CD4-positive, alpha-beta T cell treated with Interleukin-15 for 4 hours (primary cell): Measurements from ENCODE around the gene HEMGN.
A peak's percentile ranks its signal among the peaks of the same experiment; 100 is the strongest.
"Not testable (repeated sequence)": the region's sequence is repeated elsewhere in the genome, so short reads cannot be mapped to it uniquely, and the experiment has no call there.

Source experiments
- DNase-seq: peaks from one replicate; pipeline ENCODE4 v3.0.0-alpha.2; 2020; ENCODE audit warnings: low spot score

The HEMGN gene

DNA sequence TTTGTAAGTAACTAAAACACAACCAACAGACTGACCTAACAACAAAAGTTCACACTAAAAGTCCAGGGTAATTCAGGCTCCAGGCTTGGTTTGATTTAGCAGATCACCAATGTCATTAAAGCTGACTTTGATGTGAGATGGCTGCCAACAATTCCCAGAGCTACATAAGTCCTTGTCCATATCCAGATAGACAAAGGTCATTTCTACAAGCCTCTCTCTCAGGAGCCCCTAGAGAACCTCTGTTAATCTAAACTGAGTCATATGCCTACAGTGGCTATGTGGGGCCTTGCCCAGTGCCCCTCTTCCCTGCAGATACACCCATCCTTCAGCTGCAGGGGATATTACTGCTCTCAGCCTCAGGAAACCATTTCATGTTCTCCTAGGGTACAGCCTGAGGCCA is 26.9 kb upstream of the HEMGN start:
- no peak for DNase-seq

DNA sequence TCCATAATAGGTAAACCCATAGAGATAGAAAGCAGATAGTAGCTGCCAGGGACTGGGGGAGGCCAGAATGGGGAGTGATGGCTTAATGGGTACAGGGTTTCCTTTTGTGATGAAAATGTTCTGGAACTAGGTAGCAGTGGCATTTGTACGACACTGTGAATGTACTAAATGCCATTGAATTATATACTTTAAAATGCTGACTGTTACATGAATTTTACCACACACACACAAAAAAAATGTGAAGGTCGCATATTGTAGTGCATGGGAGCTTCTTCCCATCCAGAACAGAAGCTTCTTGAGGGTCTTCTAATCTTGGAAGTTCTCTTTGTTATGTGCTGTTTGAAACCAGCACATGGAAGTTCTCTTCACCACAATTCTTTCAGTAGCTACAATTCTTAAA is 25.3 kb upstream of the HEMGN start:
- DNase-seq, result no peak

DNA sequence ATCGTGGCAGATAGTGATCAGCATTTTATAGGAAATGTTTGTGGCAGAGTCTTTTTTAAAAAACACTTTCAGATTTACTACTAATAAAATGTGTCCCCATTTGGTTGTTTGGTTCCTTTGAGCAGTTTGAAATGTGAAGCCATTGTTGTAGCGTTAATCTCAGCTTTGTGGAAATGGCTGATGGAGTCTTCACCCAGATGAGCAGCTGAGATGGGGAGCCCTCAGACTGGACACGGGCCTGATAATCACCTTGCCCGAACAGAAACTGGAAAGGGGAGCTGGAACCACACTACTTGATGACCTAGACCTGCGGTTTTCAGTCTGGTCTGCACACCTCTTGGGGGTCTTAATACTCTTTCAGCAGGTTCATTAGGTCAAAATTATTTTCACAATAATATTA is 24.6 kb upstream of the HEMGN start:
- no peak for DNase-seq

DNA sequence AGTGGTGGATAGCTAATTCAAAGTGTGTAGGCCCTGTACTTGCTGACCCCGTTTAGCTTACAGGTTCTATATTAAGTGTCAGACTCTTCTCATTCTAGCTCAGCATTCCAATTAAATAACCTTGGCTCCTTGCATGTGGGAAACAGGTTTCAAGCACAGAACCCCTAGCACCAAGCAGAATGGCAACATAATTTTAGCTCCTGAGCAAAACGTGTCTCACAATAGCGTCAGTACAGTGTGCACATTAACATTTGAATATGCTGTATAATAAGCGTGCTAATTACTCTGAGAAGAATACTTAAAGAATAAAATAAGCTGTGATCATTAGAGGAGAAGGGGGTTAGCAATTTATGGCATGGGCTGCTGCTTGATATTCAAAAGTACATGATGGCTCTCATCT is 24.2 kb upstream of the HEMGN start:
- DNase-seq, result no peak

GRCh38 chr9:97961361-97961760 is 23.4 kb upstream of the HEMGN start:
- no peak for DNase-seq

DNA sequence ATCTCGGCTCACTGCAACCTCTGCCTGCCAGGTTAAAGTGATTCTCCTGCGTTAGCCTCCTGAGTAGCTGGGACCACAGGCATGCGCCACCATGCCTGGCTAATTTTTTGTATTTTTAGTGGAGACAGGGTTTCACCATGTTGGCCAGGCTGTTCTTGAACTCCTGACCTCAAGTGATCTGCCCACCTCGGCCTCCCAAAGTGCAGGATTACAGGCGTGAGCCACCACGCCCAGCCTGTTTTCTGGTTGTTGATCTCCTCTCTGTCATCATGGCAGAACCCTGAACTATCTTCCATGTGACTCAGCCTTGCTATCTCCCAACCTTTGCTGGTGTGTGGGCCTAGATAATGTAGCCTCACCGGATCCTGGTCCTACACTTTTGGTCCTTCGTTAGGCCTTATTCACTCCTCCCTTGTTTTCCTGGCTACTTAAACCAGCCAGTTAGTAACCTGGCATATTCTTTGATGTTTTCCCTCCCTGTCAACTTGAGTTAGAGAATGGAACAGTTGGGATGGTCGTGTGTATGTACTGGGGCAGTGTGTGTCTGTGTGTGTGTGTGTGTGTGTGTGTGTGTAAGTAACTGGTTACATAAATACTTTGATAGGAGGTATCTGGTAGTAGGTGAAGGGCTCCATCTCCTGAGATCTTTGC is 22.8 kb upstream of the HEMGN start:
- not testable (repeated sequence) for DNase-seq

GRCh38 chr9:97959585-97959984 is 21.6 kb upstream of the HEMGN start:
- DNase-seq, result no peak

GRCh38 chr9:97958812-97959511 is 21.0 kb upstream of the HEMGN start:
- no peak for DNase-seq

GRCh38 chr9:97956331-97956730 is 18.4 kb upstream of the HEMGN start:
- no peak for DNase-seq

DNA sequence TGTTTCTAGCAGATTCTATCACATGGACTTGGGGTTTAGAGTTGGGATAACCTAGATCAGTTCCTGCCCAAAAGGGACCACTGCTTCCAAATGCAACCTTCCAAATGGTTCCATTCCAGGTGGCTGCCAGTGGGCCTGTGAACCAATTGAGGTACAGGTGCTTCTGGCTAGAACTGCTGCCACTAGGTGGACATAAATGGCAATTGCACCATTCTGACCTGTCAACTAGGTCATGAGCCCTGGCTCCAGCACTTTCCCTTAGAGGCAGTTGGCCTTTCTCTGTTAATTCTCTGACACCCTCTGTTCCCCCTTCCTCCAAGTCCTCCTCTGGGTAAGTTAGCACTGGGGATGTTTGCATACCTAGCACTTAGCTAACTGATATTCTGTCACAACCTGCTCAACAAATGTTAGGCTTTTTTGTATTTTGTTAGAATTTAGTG is 16.6 kb upstream of the HEMGN start:
- peak; percentile 65 for DNase-seq

- not testable (repeated sequence) for DNase-seq
Observed at GRCh38 chr9:97950873-97951272, 12.9 kb upstream of the HEMGN start.

DNA sequence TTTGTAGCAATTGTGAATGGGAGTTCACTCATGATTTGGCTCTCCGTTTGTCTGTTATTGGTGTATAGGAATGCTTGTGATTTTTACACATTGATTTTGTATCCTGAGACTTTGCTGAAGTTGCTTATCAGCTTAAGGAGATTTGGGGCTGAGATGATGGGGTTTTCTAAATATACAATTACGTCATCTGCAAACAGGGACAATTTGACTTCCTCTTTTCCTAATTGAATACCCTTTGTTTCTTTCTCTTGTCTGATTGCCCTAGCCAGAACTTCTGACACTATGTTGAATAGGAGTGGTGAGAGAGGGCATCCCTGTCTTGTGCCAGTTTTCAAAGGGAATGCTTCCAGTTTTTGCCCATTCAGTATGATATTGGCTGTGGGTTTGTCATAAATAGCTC is 9.1 kb upstream of the HEMGN start:
- DNase-seq, result not testable (repeated sequence)

DNA sequence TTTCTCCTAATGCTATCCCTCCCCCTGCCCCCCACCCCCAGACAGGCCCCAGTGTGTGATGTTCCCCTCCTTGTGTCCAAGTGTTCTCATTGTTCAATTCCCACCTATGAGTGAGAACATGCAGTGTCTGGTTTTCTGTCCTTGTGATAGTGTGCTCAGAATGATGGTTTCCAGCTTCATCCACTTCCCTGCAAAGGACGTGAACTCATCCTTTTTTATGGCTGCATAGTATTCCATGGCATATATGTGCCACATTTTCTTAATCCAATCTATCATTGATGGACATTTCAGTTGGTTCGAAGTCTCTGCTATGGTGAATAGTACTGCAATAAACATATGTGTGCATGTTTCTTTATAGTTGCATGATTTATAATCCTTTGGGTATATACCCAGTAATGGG is 7.5 kb upstream of the HEMGN start:
- DNase-seq, result not testable (repeated sequence)

GRCh38 chr9:97944612-97945011 is 6.6 kb upstream of the HEMGN start:
- no peak for DNase-seq

DNA sequence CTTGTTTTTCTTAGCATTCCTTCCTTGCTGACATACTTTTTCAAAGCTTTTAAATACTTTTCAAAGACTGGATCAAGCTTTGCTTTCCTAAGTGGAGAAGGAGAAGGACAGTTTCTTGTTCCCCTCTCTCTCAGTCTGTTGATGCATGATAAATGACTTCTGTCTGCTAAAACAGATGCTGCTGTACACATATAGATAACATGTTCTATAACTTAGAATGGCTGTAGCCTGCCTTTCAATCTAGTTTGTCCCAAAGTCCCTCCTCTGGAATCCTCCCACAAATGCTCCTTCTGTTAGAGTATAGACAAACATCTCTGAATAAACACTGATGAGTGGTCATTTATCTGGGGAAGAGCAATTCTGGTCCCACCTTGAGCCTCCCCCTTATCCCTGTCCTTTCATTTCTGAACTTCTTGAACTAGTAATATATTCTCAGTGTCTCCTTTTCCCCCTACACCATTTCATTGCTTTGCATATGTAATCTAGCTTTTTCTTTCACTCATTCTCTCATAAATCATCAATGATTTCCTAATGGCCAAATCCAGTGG is 5.4 kb upstream of the HEMGN start:
- DNase-seq, result no peak

- DNase-seq, result no peak
Observed at GRCh38 chr9:97941323-97941722, 3.4 kb upstream of the HEMGN start.

DNA sequence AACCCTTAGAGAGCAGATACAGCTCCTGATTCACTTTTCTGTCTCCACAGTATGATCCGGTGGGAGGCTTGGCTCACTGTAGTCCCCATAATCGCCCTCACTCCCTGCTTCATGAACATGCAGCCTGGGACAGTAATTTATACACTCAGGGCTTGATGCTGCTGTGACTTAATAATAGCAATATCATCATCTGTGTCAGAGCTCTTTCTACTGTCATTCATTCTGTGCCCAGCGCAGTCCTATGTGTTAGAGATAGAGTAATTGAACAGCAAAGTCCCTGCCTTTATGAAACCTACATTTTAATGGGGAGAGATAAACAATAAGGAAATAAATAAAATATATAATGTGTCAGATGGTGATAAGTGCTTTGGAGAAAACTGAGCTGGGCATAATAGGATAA is 2.8 kb upstream of the HEMGN start:
- no peak for DNase-seq

DNA sequence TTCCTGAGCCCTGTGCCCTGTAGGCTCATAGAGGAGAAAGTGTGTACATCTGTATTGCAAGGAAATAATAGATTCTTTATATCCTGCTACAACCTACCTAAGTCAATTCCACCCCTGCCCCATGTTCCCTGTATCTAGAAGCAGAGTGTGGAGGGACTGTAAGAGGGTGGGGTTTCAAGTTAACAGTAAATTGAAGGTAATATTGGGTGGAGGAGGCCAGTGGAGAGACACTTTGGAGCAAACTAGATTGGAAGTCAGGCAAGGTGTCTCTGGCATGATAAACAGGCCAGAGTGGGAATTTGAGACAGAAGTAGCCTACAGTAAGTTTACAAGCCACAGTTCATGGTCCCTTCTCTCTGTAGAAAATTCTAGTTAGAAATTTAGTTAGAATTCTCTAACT is 2.3 kb upstream of the HEMGN start:
- no peak for DNase-seq

- no peak for DNase-seq
Observed at GRCh38 chr9:97936998-97937397, 974 bp downstream of the HEMGN start.

DNA sequence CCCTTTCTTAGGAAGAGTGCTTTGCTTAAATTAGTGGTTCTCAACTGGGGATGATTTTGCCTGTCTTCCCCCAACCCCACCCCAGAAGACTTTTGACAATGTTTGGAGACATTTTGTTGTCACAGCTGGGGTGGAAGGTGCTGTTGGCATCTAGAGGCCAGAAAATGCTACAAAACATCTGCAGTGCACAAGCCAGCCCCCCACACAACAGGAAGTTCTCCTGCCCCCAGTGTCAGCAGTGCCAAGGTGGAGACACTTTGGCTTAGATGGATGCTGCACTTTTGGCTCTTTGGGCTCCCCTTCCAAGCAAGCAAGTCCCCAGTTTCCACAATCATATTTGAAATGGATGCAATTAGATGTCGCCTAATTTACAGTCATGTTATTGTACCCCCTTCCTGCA is 2.7 kb downstream of the HEMGN start:
- no peak for DNase-seq

GRCh38 chr9:97934321-97935115 is 3.5 kb downstream of the HEMGN start:
- DNase-seq, result no peak

- DNase-seq, result no peak
Observed at GRCh38 chr9:97933297-97933998, 4.5 kb downstream of the HEMGN start.
